BLaER1 (cell line): ENCODE measurements around the gene IQGAP2.

Experiments used
- H3K27ac ChIP-seq: shearing (Covaris generic); formaldehyde crosslinking; 2 replicates; pipeline ENCODE4 v1.8.1; 2022
- H3K27me3 ChIP-seq: shearing (Covaris generic); formaldehyde crosslinking; 2 replicates; pipeline ENCODE4 v1.8.1; 2022
- H3K36me3 ChIP-seq: shearing (Covaris generic); formaldehyde crosslinking; 2 replicates; pipeline ENCODE4 v1.8.1; 2022
- H3K4me1 ChIP-seq: shearing (Covaris generic); formaldehyde crosslinking; 2 replicates; pipeline ENCODE4 v1.8.1; 2022
- H3K4me2 ChIP-seq: shearing (Covaris generic); formaldehyde crosslinking; 2 replicates; pipeline ENCODE4 v1.8.1; 2022
- H3K4me3 ChIP-seq: shearing (Covaris generic); formaldehyde crosslinking; 2 replicates; pipeline ENCODE4 v1.8.1; 2022
- H3K9ac ChIP-seq: shearing (Covaris generic); formaldehyde crosslinking; 2 replicates; pipeline ENCODE4 v1.8.1; 2022
- H3K9me3 ChIP-seq: shearing (Covaris generic); formaldehyde crosslinking; 2 replicates; pipeline ENCODE4 v1.8.1; 2022
- H4K20me1 ChIP-seq: shearing (Covaris generic); formaldehyde crosslinking; 2 replicates; pipeline ENCODE4 v1.8.1; 2022
- Cebpa-rat ChIP-seq: shearing (Covaris generic); IDR thresholded peaks from 2 replicates; pipeline ENCODE4 v1.8.1; 2022

The IQGAP2 gene

GRCh38 chr5:76443066-76443800 is 40.1 kb downstream of the IQGAP2 start:
- Histone ChIP-seq H3K9ac (no peak overlapping the region), H3K9me3 (peaks cover 26% of the 10 kb centered on the region), H3K27ac (no peak overlapping the region), H3K4me1 (peaks cover 15% of the 10 kb centered on the region), H3K27me3 (no peaks in the 10 kb centered on the region), H3K4me2 (no peak overlapping the region), H3K36me3 (peaks cover 40% of the 10 kb centered on the region), H3K4me3 (no peak overlapping the region), H4K20me1 (peaks cover 18% of the 10 kb centered on the region; the same call in 1 of the 2 replicates)
- no peak for TF ChIP-seq Cebpa-rat

- no peaks in the 10 kb centered on the region for H3K27me3 ChIP-seq
- peaks cover 18% of the 10 kb centered on the region; the same call in 1 of the 2 replicates for H4K20me1 ChIP-seq
- peaks cover 9% of the 10 kb centered on the region for H3K9me3 ChIP-seq
- no peak overlapping the region for H3K9ac ChIP-seq
- no peak overlapping the region for H3K4me2 ChIP-seq
- no peak overlapping the region for H3K27ac ChIP-seq
- H3K36me3 ChIP-seq = peaks cover 48% of the 10 kb centered on the region
- peaks cover 29% of the 10 kb centered on the region for H3K4me1 ChIP-seq
- no peak for TF ChIP-seq Cebpa-rat
- no peak overlapping the region for H3K4me3 ChIP-seq
Measured at GRCh38 chr5:76445063-76445462, 42.0 kb downstream of the IQGAP2 start.

- Histone ChIP-seq H3K27me3 (no peaks in the 10 kb centered on the region), H3K4me1 (peaks cover 37% of the 10 kb centered on the region), H3K36me3 (peaks cover 43% of the 10 kb centered on the region), H3K9ac (no peak overlapping the region), H3K27ac (no peak overlapping the region), H4K20me1 (peaks cover 18% of the 10 kb centered on the region; the same call in 1 of the 2 replicates), H3K4me3 (no peak overlapping the region), H3K9me3 (peaks cover under 1% of the 10 kb centered on the region; the same call in 1 of the 2 replicates), H3K4me2 (no peak overlapping the region)
- no peak for TF ChIP-seq Cebpa-rat
Measured at GRCh38 chr5:76445830-76446229, 42.7 kb downstream of the IQGAP2 start.

GRCh38 chr5:76446776-76447175 is 43.7 kb downstream of the IQGAP2 start:
- TF ChIP-seq Cebpa-rat = no peak
- H3K27ac ChIP-seq = peak overlapping the region; percentile 40; the same call in 1 of the 2 replicates
- no peaks in the 10 kb centered on the region for H3K9me3 ChIP-seq
- peaks cover 14% of the 10 kb centered on the region; the same call in 1 of the 2 replicates for H4K20me1 ChIP-seq
- H3K9ac ChIP-seq = no peak overlapping the region
- H3K4me2 ChIP-seq = peak overlapping the region; percentile 38
- peaks cover 42% of the 10 kb centered on the region for H3K4me1 ChIP-seq
- H3K4me3 ChIP-seq = no peak overlapping the region
- H3K27me3 ChIP-seq = no peaks in the 10 kb centered on the region
- peaks cover 43% of the 10 kb centered on the region for H3K36me3 ChIP-seq

- H3K9ac ChIP-seq = no peak overlapping the region
- peak overlapping the region; percentile 38 for H3K4me2 ChIP-seq
- H3K4me3 ChIP-seq = no peak overlapping the region
- no peak for TF ChIP-seq Cebpa-rat
- H4K20me1 ChIP-seq = 0 out of 2 replicates have a peak, but pooled peaks cover 4% of the 10 kb centered on the region
- peaks cover 42% of the 10 kb centered on the region for H3K4me1 ChIP-seq
- H3K9me3 ChIP-seq = no peaks in the 10 kb centered on the region; the same call in 1 of the 2 replicates
- no peaks in the 10 kb centered on the region for H3K27me3 ChIP-seq
- H3K36me3 ChIP-seq = peaks cover 37% of the 10 kb centered on the region
- H3K27ac ChIP-seq = no peak overlapping the region
Measured at GRCh38 chr5:76449606-76450005, 46.5 kb downstream of the IQGAP2 start.

GRCh38 chr5:76450054-76450453 is 47.0 kb downstream of the IQGAP2 start:
- Histone ChIP-seq H3K9me3 (no peaks in the 10 kb centered on the region; the same call in 1 of the 2 replicates), H3K9ac (no peak overlapping the region), H3K4me2 (peak overlapping the region; percentile 38), H3K27ac (no peak overlapping the region), H3K27me3 (no peaks in the 10 kb centered on the region), H3K4me3 (no peak overlapping the region), H3K4me1 (peaks cover 42% of the 10 kb centered on the region), H3K36me3 (peaks cover 35% of the 10 kb centered on the region), H4K20me1 (0 out of 2 replicates have a peak, but pooled peaks cover 4% of the 10 kb centered on the region)
- TF ChIP-seq Cebpa-rat = no peak

GRCh38 chr5:76451031-76451701 is 48.1 kb downstream of the IQGAP2 start:
- Histone ChIP-seq H3K36me3 (peaks cover 31% of the 10 kb centered on the region), H3K27me3 (no peaks in the 10 kb centered on the region), H3K27ac (no peak overlapping the region), H3K9me3 (no peaks in the 10 kb centered on the region; the same call in 1 of the 2 replicates), H3K4me3 (no peak overlapping the region), H3K9ac (no peak overlapping the region), H3K4me1 (peaks cover 40% of the 10 kb centered on the region), H4K20me1 (0 out of 2 replicates have a peak, but pooled peaks cover 5% of the 10 kb centered on the region), H3K4me2 (peak overlapping the region; percentile 38)
- no peak for TF ChIP-seq Cebpa-rat

GRCh38 chr5:76455531-76456133 is 52.5 kb downstream of the IQGAP2 start:
- Histone ChIP-seq H3K36me3 (peaks cover 24% of the 10 kb centered on the region), H3K4me2 (no peak overlapping the region), H3K27me3 (no peaks in the 10 kb centered on the region), H3K27ac (no peak overlapping the region), H3K9ac (no peak overlapping the region), H3K4me3 (no peak overlapping the region), H3K9me3 (no peaks in the 10 kb centered on the region; the same call in 1 of the 2 replicates), H4K20me1 (peaks cover 25% of the 10 kb centered on the region), H3K4me1 (peaks cover 19% of the 10 kb centered on the region)
- no peak for TF ChIP-seq Cebpa-rat

- no peak for TF ChIP-seq Cebpa-rat
- no peaks in the 10 kb centered on the region; the same call in 1 of the 2 replicates for H3K9me3 ChIP-seq
Measured at GRCh38 chr5:76456258-76456657, 53.2 kb downstream of the IQGAP2 start.

More at GRCh38 chr5:76456258-76456657, 53.2 kb downstream of the IQGAP2 start:
- no peak overlapping the region for H3K4me3 ChIP-seq
- H3K4me2 ChIP-seq = no peak overlapping the region
- no peaks in the 10 kb centered on the region for H3K27me3 ChIP-seq
- peaks cover 13% of the 10 kb centered on the region for H3K4me1 ChIP-seq
- H3K9ac ChIP-seq = no peak overlapping the region
- H3K27ac ChIP-seq = no peak overlapping the region
- H4K20me1 ChIP-seq = peaks cover 25% of the 10 kb centered on the region
- H3K36me3 ChIP-seq = peaks cover 25% of the 10 kb centered on the region
